Measurements from ENCODE around the gene AFF2.

The AFF2 gene

DNA sequence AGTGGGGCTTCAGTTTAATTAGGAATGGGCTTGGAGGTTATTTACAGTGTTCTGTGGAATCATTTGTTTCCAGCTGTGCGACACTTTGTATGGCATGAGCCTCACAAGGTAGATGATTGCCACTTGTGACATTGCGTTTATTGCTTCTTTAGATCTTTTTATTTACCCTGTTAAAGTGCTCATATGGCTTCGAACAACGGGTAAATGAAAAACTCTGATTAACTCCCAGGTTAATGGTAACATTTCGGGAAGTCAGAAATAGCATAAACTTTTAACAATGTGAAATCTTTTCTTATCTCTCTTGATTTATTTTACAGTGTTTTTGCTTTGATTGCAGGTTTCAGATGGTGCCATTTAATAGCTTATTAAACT lies 510.4 kb downstream of the AFF2 start:
- FAIRE-seq (no peak), DNase-seq (ENCODE audit: insufficient read length, low spot score) (no peak)
- TF ChIP-seq POLR2AphosphoS5 (IDR thresholded peaks at IDR 0.05; ENCODE audit: low read depth, low read length) (no peak), PAX5 (IDR thresholded peaks at IDR 0.05; ENCODE audit: insufficient read depth, low read length, severe bottlenecking) (no peak)

DNA sequence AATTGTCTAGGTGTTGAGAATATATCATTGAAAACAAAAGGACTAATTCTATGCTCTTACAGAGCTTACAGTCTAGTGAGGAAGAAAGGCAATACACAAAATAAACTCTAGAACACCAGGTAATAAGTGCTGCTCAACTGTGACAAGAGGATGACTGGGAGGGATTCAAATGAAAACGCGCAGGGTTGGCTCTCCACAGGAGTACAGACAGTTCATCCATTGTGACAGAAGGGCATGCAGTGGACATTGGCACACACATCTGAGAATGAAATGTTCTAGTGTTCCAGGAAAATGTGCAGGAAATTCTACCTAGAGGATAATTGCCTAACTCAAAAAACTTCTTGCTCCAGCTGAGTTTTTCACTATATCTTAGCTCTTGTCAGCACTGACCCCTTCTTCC lies 512.7 kb downstream of the AFF2 start:
- TF ChIP-seq POU2F2 (IDR thresholded peaks at IDR 0.05; ENCODE audit: low read depth, low read length) (no peak), POLR2A (IDR thresholded peaks at IDR 0.05; ENCODE audit: low read depth, low read length) (no peak), PAX5 (IDR thresholded peaks at IDR 0.05; ENCODE audit: insufficient read depth, low read length, severe bottlenecking) (no peak), TAF1 (IDR thresholded peaks at IDR 0.05; ENCODE audit: low read depth, low read length) (no peak), SPI1 (IDR thresholded peaks at IDR 0.05; ENCODE audit: low read depth, low read length) (no peak), POLR2AphosphoS5 (IDR thresholded peaks at IDR 0.05; ENCODE audit: low read depth, low read length) (no peak)
- FAIRE-seq: no peak

DNA sequence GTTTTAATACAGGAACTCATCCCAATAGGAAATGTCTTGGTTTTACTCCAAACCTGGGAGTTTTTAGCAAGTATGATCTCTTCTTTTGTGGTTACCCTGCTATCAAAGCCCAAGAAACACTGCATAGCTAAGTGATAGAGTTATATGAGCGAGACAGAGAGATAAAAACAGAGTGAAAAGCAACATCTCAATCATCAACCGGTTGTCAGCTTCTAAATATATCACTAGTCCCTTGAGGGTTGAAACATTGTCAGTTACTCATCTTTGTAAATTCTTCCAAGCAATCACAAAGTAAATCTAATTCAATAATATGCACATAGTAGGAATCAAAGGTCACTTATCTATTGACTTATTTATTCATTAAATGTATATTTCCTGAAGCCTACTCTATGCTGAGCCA lies 520.7 kb downstream of the AFF2 start:
- FAIRE-seq (no peak), DNase-seq (ENCODE audit: insufficient read length, low spot score) (no peak)
- TF ChIP-seq POLR2A (IDR thresholded peaks at IDR 0.05; ENCODE audit: low read depth, low read length) (no peak), TAF1 (IDR thresholded peaks at IDR 0.05; ENCODE audit: low read depth, low read length) (no peak), PAX5 (IDR thresholded peaks at IDR 0.05; ENCODE audit: insufficient read depth, low read length, severe bottlenecking) (no peak), POLR2AphosphoS5 (IDR thresholded peaks at IDR 0.05; ENCODE audit: low read depth, low read length) (no peak), SPI1 (IDR thresholded peaks at IDR 0.05; ENCODE audit: low read depth, low read length) (no peak), POU2F2 (IDR thresholded peaks at IDR 0.05; ENCODE audit: low read depth, low read length) (no peak)

More for the DNA sequence above, 512.7 kb downstream of the AFF2 start:
- no peak for DNase-seq (ENCODE audit: insufficient read length, low spot score)

DNA sequence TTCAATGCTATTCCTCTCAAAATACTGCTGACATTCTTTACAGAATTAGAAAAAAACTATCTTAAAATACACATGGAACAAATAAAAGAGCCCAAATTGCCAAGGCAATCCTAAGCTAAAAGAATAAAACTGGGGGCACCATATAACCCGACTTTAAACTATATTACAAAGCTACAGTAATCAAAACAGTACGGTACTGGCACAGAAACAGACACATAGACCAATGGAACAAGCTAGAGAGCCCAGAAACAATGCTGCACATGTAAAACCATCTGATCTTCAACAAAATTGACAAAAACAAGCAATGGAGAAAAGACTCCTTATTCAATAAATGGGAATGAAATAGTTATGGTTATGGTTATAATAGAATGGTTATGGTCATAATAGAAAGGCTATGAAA lies 522.1 kb downstream of the AFF2 start:
- FAIRE-seq (no peak), DNase-seq (ENCODE audit: insufficient read length, low spot score) (no peak)
- TF ChIP-seq TAF1 (IDR thresholded peaks at IDR 0.05; ENCODE audit: low read depth, low read length): no peak
- TF ChIP-seq POLR2A (IDR thresholded peaks at IDR 0.05; ENCODE audit: low read depth, low read length): no peak
- TF ChIP-seq SPI1 (IDR thresholded peaks at IDR 0.05; ENCODE audit: low read depth, low read length): no peak
- TF ChIP-seq POLR2AphosphoS5 (IDR thresholded peaks at IDR 0.05; ENCODE audit: low read depth, low read length): no peak
- no peak for TF ChIP-seq PAX5 (IDR thresholded peaks at IDR 0.05; ENCODE audit: insufficient read depth, low read length, severe bottlenecking)
- TF ChIP-seq POU2F2 (IDR thresholded peaks at IDR 0.05; ENCODE audit: low read depth, low read length): no peak

DNA sequence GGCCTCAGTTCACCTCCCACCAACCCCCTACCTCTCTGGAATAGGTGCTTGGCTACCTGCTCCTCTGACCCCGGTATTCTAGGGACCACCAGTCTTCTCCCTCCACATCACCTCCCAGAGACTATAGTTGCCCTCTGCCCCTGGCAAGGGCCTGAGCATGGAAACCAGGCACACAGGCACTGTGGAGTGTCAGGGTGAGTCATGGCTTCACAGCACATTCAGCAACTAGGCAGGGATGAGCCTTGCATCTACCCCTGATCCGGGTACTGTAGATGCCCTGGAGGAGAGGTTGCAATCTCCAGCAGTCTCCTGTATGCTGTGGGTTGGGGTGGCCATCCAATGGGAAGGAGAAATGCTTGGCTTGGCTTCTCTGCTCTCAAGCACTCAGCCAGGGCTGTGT lies 532.0 kb downstream of the AFF2 start:
- no peak for FAIRE-seq
- TF ChIP-seq PAX5 (IDR thresholded peaks at IDR 0.05; ENCODE audit: insufficient read depth, low read length, severe bottlenecking): no peak
- TF ChIP-seq POU2F2 (IDR thresholded peaks at IDR 0.05; ENCODE audit: low read depth, low read length): no peak
- TF ChIP-seq POLR2AphosphoS5 (IDR thresholded peaks at IDR 0.05; ENCODE audit: low read depth, low read length): no peak
- no peak for TF ChIP-seq TAF1 (IDR thresholded peaks at IDR 0.05; ENCODE audit: low read depth, low read length)
- no peak for TF ChIP-seq SPI1 (IDR thresholded peaks at IDR 0.05; ENCODE audit: low read depth, low read length)
- TF ChIP-seq POLR2A (IDR thresholded peaks at IDR 0.05; ENCODE audit: low read depth, low read length): no peak

DNA sequence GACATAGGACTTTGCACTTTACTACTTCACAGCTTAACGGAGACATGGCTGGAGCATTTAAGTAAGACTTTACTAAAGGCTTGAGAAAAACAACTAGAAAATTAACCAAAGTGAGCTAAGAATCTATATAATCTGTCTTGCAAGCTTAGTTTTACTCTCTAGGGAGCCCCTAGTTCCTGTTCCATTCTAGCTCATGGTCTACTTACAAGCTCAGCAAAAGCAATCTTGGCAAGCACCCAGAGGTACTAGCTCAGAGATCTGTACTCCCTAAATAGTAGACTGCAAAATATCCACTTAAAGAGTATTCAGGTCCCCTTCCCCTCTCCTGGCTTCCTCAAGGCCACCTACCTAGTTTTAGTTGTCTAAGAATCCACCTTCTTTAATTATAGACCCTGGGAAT lies 535.7 kb downstream of the AFF2 start:
- DNase-seq (ENCODE audit: insufficient read length, low spot score): no peak
- TF ChIP-seq POLR2A (IDR thresholded peaks at IDR 0.05; ENCODE audit: low read depth, low read length): no peak
- no peak for FAIRE-seq

More for the DNA sequence above, 532.0 kb downstream of the AFF2 start:
- DNase-seq (ENCODE audit: insufficient read length, low spot score): no peak

DNA sequence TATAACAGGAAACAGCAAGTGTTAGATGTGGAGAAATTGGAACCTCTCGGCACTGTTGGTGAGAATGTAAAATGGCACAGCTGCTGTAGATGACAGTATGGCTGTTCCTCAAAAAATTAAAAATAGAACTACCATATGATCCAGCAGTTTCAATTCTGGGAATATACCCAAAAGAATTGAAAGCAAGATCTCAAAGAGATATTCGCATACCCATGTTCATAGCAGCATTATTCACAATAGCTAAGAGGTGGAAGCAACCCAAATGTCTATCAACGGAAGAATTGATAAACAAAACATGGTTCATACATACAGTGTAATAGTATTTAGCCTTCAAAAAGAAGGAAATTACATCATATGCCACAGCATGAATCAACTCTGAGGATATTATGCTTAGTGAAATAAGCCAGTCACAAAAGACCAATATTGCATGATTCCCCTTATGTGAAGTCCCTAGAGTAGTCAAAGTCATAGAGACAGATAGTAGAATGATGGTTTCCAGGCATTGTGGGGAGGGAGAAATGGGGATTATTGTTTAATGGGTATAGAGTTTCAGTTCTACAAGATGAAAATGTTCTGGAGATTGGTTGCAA lies 537.0 kb downstream of the AFF2 start:
- FAIRE-seq: no peak

DNA sequence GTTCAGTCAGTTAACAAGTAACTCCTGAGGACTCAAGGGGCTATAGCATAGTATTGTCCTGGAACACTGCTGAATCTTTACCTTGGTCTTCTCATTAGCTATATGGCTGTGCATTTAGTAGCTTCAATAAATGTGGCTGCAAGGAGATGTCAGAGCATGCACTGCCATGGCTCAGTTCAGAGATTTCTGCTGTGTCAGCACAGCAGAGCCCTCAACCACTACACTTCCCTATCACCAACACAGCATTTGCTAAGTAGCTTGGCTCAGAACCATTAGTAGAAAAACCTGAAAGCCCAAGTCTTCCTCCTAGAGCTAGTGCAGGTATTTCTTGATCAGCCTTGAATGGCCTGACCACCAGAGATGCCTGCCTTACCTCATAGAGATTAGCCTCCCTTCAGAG lies 538.6 kb downstream of the AFF2 start:
- TF ChIP-seq POLR2AphosphoS5 (IDR thresholded peaks at IDR 0.05; ENCODE audit: low read depth, low read length) (no peak), POLR2A (IDR thresholded peaks at IDR 0.05; ENCODE audit: low read depth, low read length) (no peak), PAX5 (IDR thresholded peaks at IDR 0.05; ENCODE audit: insufficient read depth, low read length, severe bottlenecking) (no peak), POU2F2 (IDR thresholded peaks at IDR 0.05; ENCODE audit: low read depth, low read length) (no peak), SPI1 (IDR thresholded peaks at IDR 0.05; ENCODE audit: low read depth, low read length) (no peak), TAF1 (IDR thresholded peaks at IDR 0.05; ENCODE audit: low read depth, low read length) (no peak)
- FAIRE-seq (no peak), DNase-seq (ENCODE audit: insufficient read length, low spot score) (no peak)

More for the DNA sequence above, 537.0 kb downstream of the AFF2 start:
- no peak for TF ChIP-seq TAF1 (IDR thresholded peaks at IDR 0.05; ENCODE audit: low read depth, low read length)
- no peak for TF ChIP-seq PAX5 (IDR thresholded peaks at IDR 0.05; ENCODE audit: insufficient read depth, low read length, severe bottlenecking)
- TF ChIP-seq POLR2AphosphoS5 (IDR thresholded peaks at IDR 0.05; ENCODE audit: low read depth, low read length): no peak
- no peak for TF ChIP-seq POLR2A (IDR thresholded peaks at IDR 0.05; ENCODE audit: low read depth, low read length)
- no peak for TF ChIP-seq SPI1 (IDR thresholded peaks at IDR 0.05; ENCODE audit: low read depth, low read length)
- no peak for TF ChIP-seq POU2F2 (IDR thresholded peaks at IDR 0.05; ENCODE audit: low read depth, low read length)
- DNase-seq (ENCODE audit: insufficient read length, low spot score): no peak

DNA sequence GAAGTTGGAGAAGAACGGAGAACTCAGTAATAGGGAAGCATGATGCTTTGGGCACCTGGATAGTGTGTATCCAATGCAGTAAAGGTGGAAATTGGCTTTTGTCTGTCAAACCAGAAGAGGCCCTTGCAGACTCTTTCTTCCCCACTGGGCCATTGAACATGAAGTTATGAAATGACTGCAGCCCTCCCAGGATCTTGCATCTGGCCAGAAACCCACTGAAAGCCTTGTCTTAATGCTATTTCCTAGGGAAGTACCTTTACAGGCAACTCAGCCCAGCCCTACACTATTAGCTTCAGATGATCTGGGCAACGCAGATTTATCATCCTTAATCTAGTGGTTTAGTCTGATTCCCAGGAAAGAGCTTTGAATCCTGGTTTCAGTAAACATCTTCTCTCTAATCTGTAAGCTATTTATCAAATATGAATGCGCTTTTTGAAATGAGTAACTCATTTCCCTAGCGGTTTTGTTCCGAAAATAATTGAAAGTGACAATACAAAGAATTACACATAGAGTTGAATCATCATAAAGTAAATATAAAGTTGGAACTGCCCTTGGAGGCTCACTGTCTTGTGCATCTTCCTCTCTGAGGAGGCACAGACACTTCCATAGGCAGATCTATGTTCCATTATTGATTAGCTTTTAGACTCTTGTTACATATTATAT lies 540.6 kb downstream of the AFF2 start:
- FAIRE-seq (no peak), DNase-seq (ENCODE audit: insufficient read length, low spot score) (no peak)
- TF ChIP-seq PAX5 (IDR thresholded peaks at IDR 0.05; ENCODE audit: insufficient read depth, low read length, severe bottlenecking): no peak
- no peak for TF ChIP-seq POU2F2 (IDR thresholded peaks at IDR 0.05; ENCODE audit: low read depth, low read length)
- TF ChIP-seq POLR2A (IDR thresholded peaks at IDR 0.05; ENCODE audit: low read depth, low read length): no peak
- no peak for TF ChIP-seq SPI1 (IDR thresholded peaks at IDR 0.05; ENCODE audit: low read depth, low read length)
- no peak for TF ChIP-seq POLR2AphosphoS5 (IDR thresholded peaks at IDR 0.05; ENCODE audit: low read depth, low read length)
- no peak for TF ChIP-seq TAF1 (IDR thresholded peaks at IDR 0.05; ENCODE audit: low read depth, low read length)

DNA sequence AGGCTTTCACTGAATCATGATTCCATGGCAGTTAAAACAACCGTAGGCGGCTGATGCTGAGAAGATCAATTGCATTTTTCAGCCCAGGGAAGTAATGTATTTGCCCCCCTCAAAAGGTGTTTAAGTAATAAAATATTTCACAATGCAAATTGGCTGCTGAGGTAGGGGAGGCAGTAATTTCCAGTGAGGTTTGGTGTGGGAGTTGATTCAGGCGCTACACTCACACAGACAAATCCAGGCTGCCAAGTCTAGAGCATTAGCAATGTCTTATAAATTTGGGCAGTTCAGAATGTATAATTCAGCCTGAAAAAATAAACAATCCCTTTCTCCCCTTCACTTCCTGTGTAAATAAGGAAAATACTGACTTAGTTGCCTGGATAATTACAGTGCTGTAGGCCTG lies 543.0 kb downstream of the AFF2 start:
- FAIRE-seq: no peak
- no peak for DNase-seq (ENCODE audit: insufficient read length, low spot score)
- TF ChIP-seq PAX5 (IDR thresholded peaks at IDR 0.05; ENCODE audit: insufficient read depth, low read length, severe bottlenecking): no peak
- no peak for TF ChIP-seq TAF1 (IDR thresholded peaks at IDR 0.05; ENCODE audit: low read depth, low read length)
- no peak for TF ChIP-seq POLR2AphosphoS5 (IDR thresholded peaks at IDR 0.05; ENCODE audit: low read depth, low read length)
- no peak for TF ChIP-seq POU2F2 (IDR thresholded peaks at IDR 0.05; ENCODE audit: low read depth, low read length)
- no peak for TF ChIP-seq POLR2A (IDR thresholded peaks at IDR 0.05; ENCODE audit: low read depth, low read length)
- TF ChIP-seq SPI1 (IDR thresholded peaks at IDR 0.05; ENCODE audit: low read depth, low read length): no peak
